T-helper 1 cell (primary cell): ENCODE data around the gene LRBA.

ENCODE experiments used
- DNase-seq, 5 donors: peaks; one replicate each; pipeline ENCODE4 v3.0.0-alpha.2; 2012 to 2020

Gene LRBA

GRCh38 chr4:150234246-150234645 lies 780.8 kb downstream of the LRBA start:
- no peak for DNase-seq

GRCh38 chr4:150232029-150232428 lies 783.1 kb downstream of the LRBA start:
- no peak for DNase-seq

- no peak for DNase-seq
These were observed 783.8 kb downstream of the LRBA start for GRCh38 chr4:150231107-150231770.

- no peak for DNase-seq
These were observed 784.5 kb downstream of the LRBA start for GRCh38 chr4:150230561-150230960.

- no peak for DNase-seq
These were observed 785.6 kb downstream of the LRBA start for GRCh38 chr4:150229520-150229919.

GRCh38 chr4:150224896-150225591 lies 790.0 kb downstream of the LRBA start:
- no peak for DNase-seq

- no peak for DNase-seq
These were observed 795.2 kb downstream of the LRBA start for GRCh38 chr4:150219841-150220240.

- DNase-seq = no peak
These were observed 796.6 kb downstream of the LRBA start for GRCh38 chr4:150218447-150218846.

- DNase-seq = no peak
These were observed 797.3 kb downstream of the LRBA start for GRCh38 chr4:150217808-150218207.

- DNase-seq = no peak
These were observed 797.9 kb downstream of the LRBA start for GRCh38 chr4:150217192-150217591.

- DNase-seq = no peak
These were observed 798.4 kb downstream of the LRBA start for GRCh38 chr4:150216726-150217125.

GRCh38 chr4:150215601-150216000 lies 799.5 kb downstream of the LRBA start:
- no peak for DNase-seq
